Mesothelial cell of epicardium (in vitro differentiated cells): Measurements from ENCODE around the gene CNTLN. TPM values are rescaled to one million over a fixed set of nuclear protein-coding genes. Genes with fewer than 3 reads are reported as not detected.
"Not testable (repeated sequence)": the region's sequence is repeated elsewhere in the genome, so short reads cannot be mapped to it uniquely, and the experiment has no call there.

Experiments
- DNase-seq, 2 experiments: peaks; one replicate each; pipeline ENCODE4 v3.0.0; 2021; ENCODE audit warnings: low spot score in 2 of 2; ENCODE audit not compliant: unreplicated experiment in 2 of 2
- H3K27ac Mint-ChIP-seq: 2 replicates; pipeline ENCODE4 v1.8.0; 2021; ENCODE audit warnings: mixed read lengths
- H3K27me3 Mint-ChIP-seq: 2 replicates; pipeline ENCODE4 v1.8.0; 2021; ENCODE audit warnings: low read depth, mixed read lengths
- H3K36me3 Mint-ChIP-seq: 2 replicates; pipeline ENCODE4 v1.8.0; 2021; ENCODE audit warnings: mixed read lengths
- H3K4me1 Mint-ChIP-seq: 2 replicates; pipeline ENCODE4 v1.8.0; 2021; ENCODE audit warnings: mixed read lengths
- H3K4me3 Mint-ChIP-seq: 2 replicates; pipeline ENCODE4 v1.8.0; 2021; ENCODE audit warnings: mild to moderate bottlenecking, moderate library complexity, mixed read lengths
- H3K9me3 Mint-ChIP-seq: 2 replicates; pipeline ENCODE4 v1.8.0; 2021; ENCODE audit warnings: mixed read lengths
- total RNA-seq: library from RNA; stranded (reverse); gene quantifications from 3 replicates; pipeline ENCODE4 v1.2.1, GENCODE V29; 2021
- TF ChIP-seq, protein P1 (sequence below): fragments of 200-600 bp; sonication (generic); IDR thresholded peaks from one replicate; pipeline ENCODE4 v1.5.0; 2021; ENCODE audit warnings: antibody characterized with exemption; ENCODE audit not compliant: unreplicated experiment

CNTLN gene
- total RNA-seq, 1 donor from 2014 or later, result 14.0 TPM

DNA sequence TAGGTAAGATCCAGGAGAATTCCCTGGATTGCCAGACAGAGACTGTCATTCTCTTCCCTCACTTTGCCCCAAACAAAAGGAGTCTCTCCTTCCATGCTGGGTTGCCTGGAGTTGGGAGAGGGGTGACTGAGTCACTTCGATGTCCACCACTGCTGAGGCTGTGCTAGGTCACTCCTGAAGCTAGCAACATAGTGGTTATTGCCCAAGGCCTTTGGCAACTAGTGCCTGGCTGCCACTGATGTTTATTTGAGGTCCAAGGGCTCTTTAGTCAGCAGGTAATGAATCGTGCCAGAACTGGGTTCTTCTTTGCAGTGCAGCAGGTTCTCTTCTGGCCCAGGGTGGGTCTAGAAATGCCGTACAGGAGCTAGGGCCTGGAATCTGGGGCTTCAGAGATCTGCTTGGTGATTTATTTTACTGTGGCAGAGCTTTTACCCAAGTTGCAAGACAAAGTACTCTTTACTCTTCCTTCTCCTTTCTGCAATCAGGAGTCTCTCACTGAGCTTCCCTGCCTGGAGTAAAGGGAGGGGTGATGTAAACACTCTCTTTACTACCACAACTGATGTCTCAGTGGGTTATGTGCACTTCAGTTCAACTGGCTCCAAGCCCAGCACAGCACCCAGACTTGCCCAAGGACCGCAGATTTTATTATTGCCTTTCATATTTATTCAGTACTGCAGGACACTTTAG is 288.3 kb downstream of the CNTLN start:
- Mint-ChIP-seq H3K4me3 (no peak overlapping the region), H3K4me1 (no peaks in the 10 kb centered on the region), H3K9me3 (no peaks in the 10 kb centered on the region), H3K27ac (no peak overlapping the region), H3K27me3 (no peaks in the 10 kb centered on the region), H3K36me3 (no peaks in the 10 kb centered on the region)
- DNase-seq, result no peak
- TF ChIP-seq, protein P1, sequence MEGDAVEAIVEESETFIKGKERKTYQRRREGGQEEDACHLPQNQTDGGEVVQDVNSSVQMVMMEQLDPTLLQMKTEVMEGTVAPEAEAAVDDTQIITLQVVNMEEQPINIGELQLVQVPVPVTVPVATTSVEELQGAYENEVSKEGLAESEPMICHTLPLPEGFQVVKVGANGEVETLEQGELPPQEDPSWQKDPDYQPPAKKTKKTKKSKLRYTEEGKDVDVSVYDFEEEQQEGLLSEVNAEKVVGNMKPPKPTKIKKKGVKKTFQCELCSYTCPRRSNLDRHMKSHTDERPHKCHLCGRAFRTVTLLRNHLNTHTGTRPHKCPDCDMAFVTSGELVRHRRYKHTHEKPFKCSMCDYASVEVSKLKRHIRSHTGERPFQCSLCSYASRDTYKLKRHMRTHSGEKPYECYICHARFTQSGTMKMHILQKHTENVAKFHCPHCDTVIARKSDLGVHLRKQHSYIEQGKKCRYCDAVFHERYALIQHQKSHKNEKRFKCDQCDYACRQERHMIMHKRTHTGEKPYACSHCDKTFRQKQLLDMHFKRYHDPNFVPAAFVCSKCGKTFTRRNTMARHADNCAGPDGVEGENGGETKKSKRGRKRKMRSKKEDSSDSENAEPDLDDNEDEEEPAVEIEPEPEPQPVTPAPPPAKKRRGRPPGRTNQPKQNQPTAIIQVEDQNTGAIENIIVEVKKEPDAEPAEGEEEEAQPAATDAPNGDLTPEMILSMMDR, result no peak

DNA sequence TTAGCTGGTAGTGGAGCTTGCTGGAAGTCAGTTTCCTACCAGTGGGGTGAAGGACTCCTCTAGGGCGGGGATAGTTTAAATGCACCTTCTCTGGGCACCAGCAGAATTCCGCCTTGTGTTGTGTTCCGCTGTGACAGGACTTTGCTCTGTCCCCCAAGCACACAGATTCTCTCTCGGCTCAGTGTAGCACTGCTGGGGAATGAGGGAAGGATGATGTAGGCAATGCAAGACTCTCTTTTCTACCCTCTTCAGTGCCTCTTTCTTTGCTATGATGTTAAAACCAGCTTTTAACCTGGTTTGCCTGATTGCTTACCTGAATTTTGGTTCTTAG is 288.8 kb downstream of the CNTLN start:
- DNase-seq, result no peak
- H3K4me1 Mint-ChIP-seq, result no peaks in the 10 kb centered on the region
- H3K27me3 Mint-ChIP-seq, result no peaks in the 10 kb centered on the region
- no peaks in the 10 kb centered on the region for H3K36me3 Mint-ChIP-seq
- no peak overlapping the region for H3K4me3 Mint-ChIP-seq
- no peak overlapping the region for H3K27ac Mint-ChIP-seq
- TF ChIP-seq, protein P1, result no peak
- no peaks in the 10 kb centered on the region for H3K9me3 Mint-ChIP-seq

GRCh38 chr9:17425384-17425783 is 290.5 kb downstream of the CNTLN start:
- TF ChIP-seq, protein P1, result no peak
- no peaks in the 10 kb centered on the region for H3K4me1 Mint-ChIP-seq
- DNase-seq, result no peak
- H3K36me3 Mint-ChIP-seq, result peaks cover under 1% of the 10 kb centered on the region
- H3K27ac Mint-ChIP-seq, result no peak overlapping the region
- H3K27me3 Mint-ChIP-seq, result no peaks in the 10 kb centered on the region
- no peak overlapping the region for H3K4me3 Mint-ChIP-seq
- H3K9me3 Mint-ChIP-seq, result peaks cover under 1% of the 10 kb centered on the region

DNA sequence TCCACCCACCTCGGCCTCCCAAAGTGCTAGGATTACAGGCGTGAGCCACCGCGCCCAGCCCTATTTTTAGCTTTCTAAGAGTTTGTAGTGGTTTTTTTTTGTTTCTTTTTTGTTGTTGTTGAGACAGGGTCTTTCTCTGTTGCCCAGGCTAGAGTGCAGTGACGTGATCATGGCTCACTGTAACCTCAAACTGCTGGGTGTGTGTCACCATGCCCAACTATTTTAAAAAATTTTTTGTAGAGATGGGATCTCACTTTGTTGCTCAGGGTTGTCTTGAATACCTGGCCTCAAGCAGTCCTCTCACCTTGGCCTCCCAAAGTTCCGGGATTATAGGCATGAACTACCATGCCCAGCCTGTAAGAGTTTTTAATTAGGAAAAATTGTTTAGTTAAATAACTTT is 298.7 kb downstream of the CNTLN start:
- no peak for DNase-seq
- Mint-ChIP-seq H3K27me3 (no peaks in the 10 kb centered on the region), H3K4me3 (no peak overlapping the region), H3K4me1 (peaks cover under 1% of the 10 kb centered on the region), H3K36me3 (peaks cover 27% of the 10 kb centered on the region), H3K27ac (no peak overlapping the region), H3K9me3 (peaks cover 34% of the 10 kb centered on the region)
- TF ChIP-seq, protein P1, result no peak

DNA sequence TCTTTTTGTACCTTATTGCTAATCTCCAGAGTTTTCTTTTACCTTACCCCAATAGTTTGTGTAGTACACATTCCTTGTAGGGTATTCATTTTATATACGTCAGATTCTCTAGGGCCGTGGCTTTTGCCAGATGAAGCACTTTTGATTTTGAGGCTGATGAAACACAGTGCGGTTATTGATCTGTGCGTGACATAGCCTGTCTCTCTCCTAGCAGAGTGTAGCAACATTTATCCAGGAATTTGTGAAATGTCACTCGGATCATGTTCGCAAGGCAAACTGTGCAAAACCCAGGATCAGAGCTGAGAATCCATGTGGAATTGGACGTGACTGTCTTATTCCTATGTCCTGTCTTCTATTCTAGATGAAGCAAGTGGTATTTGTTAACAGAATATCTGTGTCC is 302.0 kb downstream of the CNTLN start:
- H3K36me3 Mint-ChIP-seq, result peaks cover 27% of the 10 kb centered on the region
- TF ChIP-seq, protein P1, result no peak
- H3K9me3 Mint-ChIP-seq, result peaks cover 37% of the 10 kb centered on the region
- no peak overlapping the region for H3K4me3 Mint-ChIP-seq
- H3K27me3 Mint-ChIP-seq, result no peaks in the 10 kb centered on the region
- DNase-seq, result no peak
- H3K4me1 Mint-ChIP-seq, result peaks cover 6% of the 10 kb centered on the region
- no peak overlapping the region for H3K27ac Mint-ChIP-seq

DNA sequence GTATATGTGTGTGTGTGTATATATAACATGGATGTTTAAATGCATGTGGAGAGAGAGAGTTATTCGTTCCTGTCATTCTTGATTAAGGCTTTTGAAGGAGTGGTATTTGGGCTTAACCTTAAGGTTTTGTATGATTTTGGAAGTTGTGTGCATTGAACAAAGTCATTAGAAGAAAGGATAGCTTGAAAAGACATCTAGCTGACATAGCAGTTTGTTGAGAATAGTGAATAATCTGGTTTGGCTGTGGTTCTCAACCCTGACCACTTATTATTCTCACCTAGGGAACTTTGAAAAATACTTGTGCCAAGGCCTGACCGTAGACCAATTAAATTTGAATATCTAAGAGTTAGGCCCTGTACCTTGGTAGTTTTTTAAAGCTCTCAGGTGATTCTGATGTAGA is 303.0 kb downstream of the CNTLN start:
- Mint-ChIP-seq H3K4me3 (no peak overlapping the region), H3K4me1 (peaks cover 6% of the 10 kb centered on the region), H3K27me3 (no peaks in the 10 kb centered on the region), H3K9me3 (peaks cover 34% of the 10 kb centered on the region), H3K27ac (no peak overlapping the region), H3K36me3 (peaks cover 23% of the 10 kb centered on the region)
- TF ChIP-seq, protein P1, result no peak
- no peak for DNase-seq

DNA sequence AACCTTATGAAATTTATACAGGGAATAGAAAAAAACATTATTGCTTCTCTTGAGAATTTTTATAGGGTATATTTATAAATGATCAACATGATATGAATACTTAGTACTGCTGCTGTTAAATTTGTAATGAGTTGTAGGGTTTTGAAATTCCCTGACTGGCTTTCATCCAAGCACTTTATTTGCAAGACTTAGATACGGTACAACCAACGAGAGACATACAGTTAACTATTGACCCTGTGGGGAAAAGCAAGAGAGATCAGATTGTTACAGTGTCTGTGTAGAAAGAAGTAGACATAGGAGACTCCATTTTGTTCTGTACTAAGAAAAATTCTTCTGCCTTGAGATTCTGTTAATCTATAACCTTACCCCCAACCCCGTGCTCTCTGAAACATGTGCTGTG is 310.3 kb downstream of the CNTLN start:
- not testable (repeated sequence) for H3K27ac Mint-ChIP-seq, H3K4me1 Mint-ChIP-seq, H3K4me3 Mint-ChIP-seq, H3K27me3 Mint-ChIP-seq, DNase-seq
- peaks cover 25% of the 10 kb centered on the region for H3K9me3 Mint-ChIP-seq
- peaks cover 22% of the 10 kb centered on the region for H3K36me3 Mint-ChIP-seq
